Loucy (cell line): Measurements from ENCODE around the gene TOP3B.

Source experiments
- CTCF ChIP-seq: fragments of 200-600 bp; sonication (generic); conservative IDR thresholded peaks from 2 replicates; pipeline ENCODE4 v1.5.1; 2014; ENCODE audit warnings: mild to moderate bottlenecking, antibody characterized with exemption, low read length
- EZH2phosphoT487 ChIP-seq: fragments of 200-600 bp; IDR thresholded peaks from 2 replicates; pipeline ENCODE4 v1.6.1; 2018; ENCODE audit warnings: antibody characterized with exemption, mild to moderate bottlenecking, moderate library complexity, borderline replicate concordance

GRCh38 chr22:22030493-22031182 lies 48.1 kb upstream of the TOP3B start:
- TF ChIP-seq CTCF: peak; percentile 73
- no peak for TF ChIP-seq EZH2phosphoT487
